ENCODE results near the gene B4GALNT1.

B4GALNT1 gene

DNA sequence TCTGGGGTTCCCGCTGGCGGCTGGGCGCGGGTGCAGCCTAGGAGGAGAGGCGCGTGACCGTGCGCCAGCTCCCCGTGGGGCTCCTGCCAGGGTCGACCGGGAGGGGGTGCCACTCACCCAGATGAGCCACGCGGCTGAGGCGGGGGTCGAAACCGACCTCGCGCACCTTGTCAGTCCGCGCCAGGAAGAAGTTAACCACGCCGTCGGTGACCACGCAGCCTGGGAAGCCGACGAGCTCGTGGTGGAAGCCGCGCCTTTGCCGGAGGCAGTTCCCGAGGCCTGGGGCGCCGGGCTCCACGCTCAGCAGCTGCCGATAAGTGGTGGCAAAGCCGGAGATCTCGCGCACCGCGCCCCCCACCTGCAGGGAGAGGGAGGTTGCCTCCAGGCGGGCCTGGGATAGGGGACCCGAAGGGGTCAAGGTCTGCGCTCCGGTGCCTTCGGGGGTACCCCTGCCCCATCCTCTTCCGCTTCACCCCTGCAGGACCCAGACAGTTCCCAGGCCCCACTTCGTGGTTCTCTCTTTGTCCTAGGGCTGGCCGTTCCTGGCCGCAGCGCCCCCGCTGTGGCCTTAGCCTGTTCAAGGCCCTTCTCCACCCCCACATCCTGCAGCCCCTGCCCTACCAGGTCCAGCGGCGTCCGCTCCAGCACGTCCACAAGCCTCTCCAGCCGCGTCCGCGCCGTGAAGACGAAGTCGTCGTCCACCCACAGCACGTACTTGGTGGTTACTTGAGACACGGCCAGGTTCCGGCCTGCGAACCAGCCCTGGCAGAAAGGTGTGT, 5.3 kb downstream of the B4GALNT1 start:
- peaks cover 18% of the 10 kb centered on the region for H3K9me3 ChIP-seq
- no peak overlapping the region for H3K9ac ChIP-seq
- H3K4me2 ChIP-seq: no peak overlapping the region
- H3K4me1 ChIP-seq: peaks cover 19% of the 10 kb centered on the region
- H4K20me1 ChIP-seq: peaks cover 35% of the 10 kb centered on the region
- H3K36me3 ChIP-seq: no peaks in the 10 kb centered on the region
- peaks cover 100% of the 10 kb centered on the region for H3K27me3 ChIP-seq
- no peak overlapping the region for H3K4me3 ChIP-seq
- no peak for TF ChIP-seq Cebpa-rat (IDR thresholded peaks at IDR 0.05)
- no peak overlapping the region for H3K27ac ChIP-seq

- Histone ChIP-seq H3K27me3 (peaks cover 100% of the 10 kb centered on the region), H3K4me3 (no peak overlapping the region), H4K20me1 (peaks cover 38% of the 10 kb centered on the region), H3K36me3 (no peaks in the 10 kb centered on the region), H3K4me1 (peaks cover 14% of the 10 kb centered on the region), H3K27ac (no peak overlapping the region), H3K9me3 (peaks cover 18% of the 10 kb centered on the region), H3K9ac (no peak overlapping the region), H3K4me2 (no peak overlapping the region)
- TF ChIP-seq Cebpa-rat (IDR thresholded peaks at IDR 0.05): no peak
Observed at GRCh38 chr12:57626921-57627445, 6.0 kb downstream of the B4GALNT1 start.

GRCh38 chr12:57626111-57626920, 6.7 kb downstream of the B4GALNT1 start:
- TF ChIP-seq Cebpa-rat (IDR thresholded peaks at IDR 0.05): no peak
- peak overlapping the region; percentile 57; the same call in 1 of the 2 replicates for H3K4me2 ChIP-seq
- no peak overlapping the region for H3K9ac ChIP-seq
- H3K36me3 ChIP-seq: no peaks in the 10 kb centered on the region
- no peak overlapping the region for H3K27ac ChIP-seq
- H3K9me3 ChIP-seq: peaks cover 18% of the 10 kb centered on the region
- peaks cover 100% of the 10 kb centered on the region for H3K27me3 ChIP-seq
- H3K4me3 ChIP-seq: no peak overlapping the region
- peaks cover 37% of the 10 kb centered on the region for H4K20me1 ChIP-seq
- H3K4me1 ChIP-seq: peaks cover 16% of the 10 kb centered on the region

GRCh38 chr12:57625261-57626032, 7.6 kb downstream of the B4GALNT1 start:
- Histone ChIP-seq H3K27ac (no peak overlapping the region), H3K4me2 (peak overlapping the region; percentile 57), H3K9ac (no peak overlapping the region), H3K36me3 (no peaks in the 10 kb centered on the region), H3K27me3 (peaks cover 100% of the 10 kb centered on the region), H3K9me3 (peaks cover 18% of the 10 kb centered on the region), H4K20me1 (peaks cover 37% of the 10 kb centered on the region), H3K4me3 (no peak overlapping the region), H3K4me1 (peaks cover 24% of the 10 kb centered on the region)
- no peak for TF ChIP-seq Cebpa-rat (IDR thresholded peaks at IDR 0.05)

- no peak overlapping the region for H3K27ac ChIP-seq
- no peak overlapping the region for H3K4me2 ChIP-seq
- peaks cover 5% of the 10 kb centered on the region; the same call in 1 of the 2 replicates for H3K36me3 ChIP-seq
- H3K9me3 ChIP-seq: peaks cover 21% of the 10 kb centered on the region
- H3K4me3 ChIP-seq: no peak overlapping the region
- H4K20me1 ChIP-seq: peaks cover 42% of the 10 kb centered on the region
- H3K9ac ChIP-seq: no peak overlapping the region
- H3K27me3 ChIP-seq: peaks cover 100% of the 10 kb centered on the region
- TF ChIP-seq Cebpa-rat (IDR thresholded peaks at IDR 0.05): no peak
- H3K4me1 ChIP-seq: peaks cover 24% of the 10 kb centered on the region
Observed at GRCh38 chr12:57624441-57625220, 8.4 kb downstream of the B4GALNT1 start.

- no peak overlapping the region for H3K27ac ChIP-seq
- H3K27me3 ChIP-seq: peaks cover 100% of the 10 kb centered on the region
- peaks cover 24% of the 10 kb centered on the region for H3K9me3 ChIP-seq
- H4K20me1 ChIP-seq: peaks cover 46% of the 10 kb centered on the region
- peaks cover 25% of the 10 kb centered on the region for H3K4me1 ChIP-seq
- H3K9ac ChIP-seq: no peak overlapping the region
- no peak overlapping the region for H3K4me3 ChIP-seq
- no peak overlapping the region for H3K4me2 ChIP-seq
- no peak for TF ChIP-seq Cebpa-rat (IDR thresholded peaks at IDR 0.05)
- H3K36me3 ChIP-seq: peaks cover 8% of the 10 kb centered on the region; the same call in 1 of the 2 replicates
Observed at GRCh38 chr12:57623811-57624390, 9.1 kb downstream of the B4GALNT1 start.

DNA sequence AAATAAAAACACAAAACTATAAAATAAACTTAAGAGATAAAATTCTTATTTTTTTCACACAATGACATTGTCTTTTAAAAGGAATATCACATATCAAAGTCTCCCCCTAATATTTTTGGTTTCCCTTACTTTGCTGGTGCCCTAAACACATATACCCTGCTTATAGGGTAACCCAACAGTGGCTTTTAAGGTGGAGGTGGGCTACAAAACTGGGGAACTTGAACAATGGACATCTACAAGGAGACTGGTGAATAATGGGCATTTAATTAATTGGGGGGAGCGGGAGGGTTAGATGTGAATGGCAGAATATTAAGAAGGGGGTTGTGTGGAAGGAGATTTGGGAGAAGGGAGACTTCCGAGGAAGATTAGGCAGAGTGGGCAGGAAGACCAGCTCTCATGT, 9.6 kb downstream of the B4GALNT1 start:
- Histone ChIP-seq H3K27ac (no peak overlapping the region), H3K4me1 (peaks cover 30% of the 10 kb centered on the region), H3K27me3 (peaks cover 100% of the 10 kb centered on the region), H4K20me1 (peaks cover 41% of the 10 kb centered on the region), H3K9me3 (peaks cover 18% of the 10 kb centered on the region), H3K4me2 (no peak overlapping the region), H3K36me3 (peaks cover 8% of the 10 kb centered on the region; the same call in 1 of the 2 replicates), H3K9ac (no peak overlapping the region), H3K4me3 (no peak overlapping the region)
- TF ChIP-seq Cebpa-rat (IDR thresholded peaks at IDR 0.05): no peak

GRCh38 chr12:57622293-57623245, 10.4 kb downstream of the B4GALNT1 start:
- Histone ChIP-seq H3K36me3 (peaks cover 12% of the 10 kb centered on the region; the same call in 1 of the 2 replicates), H3K9me3 (peaks cover 16% of the 10 kb centered on the region), H3K4me3 (no peak overlapping the region), H3K9ac (no peak overlapping the region), H3K27ac (no peak overlapping the region), H3K4me1 (peaks cover 31% of the 10 kb centered on the region), H3K27me3 (peaks cover 100% of the 10 kb centered on the region), H3K4me2 (no peak overlapping the region), H4K20me1 (peaks cover 40% of the 10 kb centered on the region)
- no peak for TF ChIP-seq Cebpa-rat (IDR thresholded peaks at IDR 0.05)
